HEK293 (cell line): Measurements from ENCODE around the gene IPCEF1.

Source experiments
- CTCF ChIA-PET: fragments of 350-600 bp; formaldehyde crosslinking; extraction: SDS; loops from one replicate; lab custom pipeline; 2021; ENCODE audit warnings: antibody characterized with exemption; lab: Yijun Ruan, JAX
- POLR2A ChIA-PET: fragments of 300-600 bp; formaldehyde crosslinking; extraction: SDS; loops from one replicate; lab custom pipeline; 2020; ENCODE audit warnings: antibody characterized with exemption, inconsistent platforms; lab: Yijun Ruan, JAX
- H3K27ac ChIP-seq: fragments of 200-500 bp; sonication (Bioruptor generic); 2 replicates; pipeline ENCODE4 v1.5.1; 2014; ENCODE audit warnings: low read depth, low read length, control low read depth, inconsistent platforms; ENCODE audit errors: extremely low read depth
- H3K36me3 ChIP-seq, 2 experiments: fragments of 200-500 bp in 1 of 2; sonication (Bioruptor generic) in 1 of 2; 1 replicate in 1 of 2; 2 replicates in 1 of 2; pipeline ENCODE4 v1.5.1; 2014 to 2017; ENCODE audit warnings: inconsistent platforms in 2 of 2, low read length in 2 of 2; ENCODE audit not compliant: control insufficient read depth in 2 of 2, insufficient read depth in 1 of 2
- H3K4me1 ChIP-seq: fragments of 200-500 bp; sonication (Bioruptor generic); 2 replicates; pipeline ENCODE4 v1.5.1; 2014; ENCODE audit warnings: mild to moderate bottlenecking, low read length, inconsistent platforms; ENCODE audit not compliant: control insufficient read depth, insufficient read depth
- H3K4me3 ChIP-seq: 2 replicates; pipeline ENCODE4 v1.5.1; 2011; ENCODE audit warnings: low read depth, mild to moderate bottlenecking, control low read depth, low read length, moderate library complexity
- H3K9me3 ChIP-seq: fragments of 200-500 bp; sonication (Bioruptor generic); 2 replicates; pipeline ENCODE4 v1.5.1; 2014; ENCODE audit warnings: low read depth, low read length, inconsistent platforms; ENCODE audit not compliant: control insufficient read depth, insufficient read depth
- EGR2 ChIP-seq: fragments of 450-650 bp; formaldehyde crosslinking; IDR thresholded peaks from 2 replicates; pipeline ENCODE4 v1.5.1; 2016; ENCODE audit warnings: low read depth, missing biosample characterization, missing genetic modification characterization
- GLIS1 ChIP-seq: fragments of 450-650 bp; formaldehyde crosslinking; IDR thresholded peaks from 2 replicates; pipeline ENCODE4 v1.5.1; 2016; ENCODE audit warnings: missing biosample characterization, missing genetic modification characterization
- KLF1 ChIP-seq: fragments of 450-650 bp; formaldehyde crosslinking; IDR thresholded peaks from 2 replicates; pipeline ENCODE4 v1.5.1; 2016; ENCODE audit warnings: missing biosample characterization, missing genetic modification characterization
- KLF9 ChIP-seq: fragments of 450-650 bp; formaldehyde crosslinking; IDR thresholded peaks from 2 replicates; pipeline ENCODE4 v1.5.1; 2016; ENCODE audit warnings: missing biosample characterization, missing genetic modification characterization, low read depth
- SP3 ChIP-seq: fragments of 450-650 bp; formaldehyde crosslinking; IDR thresholded peaks from 2 replicates; pipeline ENCODE4 v1.5.1; 2016; ENCODE audit warnings: missing biosample characterization, missing genetic modification characterization
- WT1 ChIP-seq: fragments of 450-650 bp; formaldehyde crosslinking; IDR thresholded peaks from 2 replicates; pipeline ENCODE4 v1.5.1; 2016; ENCODE audit warnings: missing biosample characterization, missing genetic modification characterization
- ZFHX2 ChIP-seq: fragments of 450-650 bp; formaldehyde crosslinking; conservative IDR thresholded peaks from 2 replicates; pipeline ENCODE4 v1.5.1; 2016; ENCODE audit warnings: missing biosample characterization, missing genetic modification characterization
- ZIC2 ChIP-seq: fragments of 450-650 bp; formaldehyde crosslinking; IDR thresholded peaks from 2 replicates; pipeline ENCODE4 v1.5.1; 2016; ENCODE audit warnings: missing biosample characterization, missing genetic modification characterization
- ZNF138 ChIP-seq: fragments of 450-650 bp; formaldehyde crosslinking; IDR thresholded peaks from 2 replicates; pipeline ENCODE4 v1.5.1; 2016; ENCODE audit warnings: missing biosample characterization, missing genetic modification characterization, borderline replicate concordance
- ZNF184 ChIP-seq: fragments of 450-650 bp; IDR thresholded peaks from 2 replicates; pipeline ENCODE4 v1.5.1; 2018; ENCODE audit warnings: missing biosample characterization, mild to moderate bottlenecking, missing genetic modification characterization
- ZNF292 ChIP-seq: fragments of 450-650 bp; formaldehyde crosslinking; IDR thresholded peaks from 2 replicates; pipeline ENCODE4 v1.5.1; 2016; ENCODE audit warnings: low read depth, missing biosample characterization, missing genetic modification characterization, borderline replicate concordance
- ZNF335 ChIP-seq: fragments of 450-650 bp; formaldehyde crosslinking; conservative IDR thresholded peaks from 2 replicates; pipeline ENCODE4 v1.5.1; 2016; ENCODE audit warnings: missing biosample characterization, missing genetic modification characterization
- ZNF521 ChIP-seq: fragments of 450-650 bp; formaldehyde crosslinking; IDR thresholded peaks from 2 replicates; pipeline ENCODE4 v1.5.1; 2017; ENCODE audit warnings: missing biosample characterization, mild to moderate bottlenecking, missing genetic modification characterization
- ZNF624 ChIP-seq: fragments of 450-650 bp; formaldehyde crosslinking; IDR thresholded peaks from 2 replicates; pipeline ENCODE4 v1.5.1; 2017; ENCODE audit warnings: missing biosample characterization, missing genetic modification characterization
- ZNF629 ChIP-seq: fragments of 450-650 bp; formaldehyde crosslinking; IDR thresholded peaks from 2 replicates; pipeline ENCODE4 v1.5.1; 2017; ENCODE audit warnings: missing biosample characterization, missing genetic modification characterization
- ZNF654 ChIP-seq: fragments of 450-650 bp; formaldehyde crosslinking; IDR thresholded peaks from 2 replicates; pipeline ENCODE4 v1.5.1; 2016; ENCODE audit warnings: low read depth, missing biosample characterization, missing genetic modification characterization
- ZXDB ChIP-seq: fragments of 450-650 bp; formaldehyde crosslinking; IDR thresholded peaks from 2 replicates; pipeline ENCODE4 v1.5.1; 2016; ENCODE audit warnings: missing biosample characterization, missing genetic modification characterization
- TF ChIP-seq, protein P1 (sequence below): fragments of 450-650 bp; formaldehyde crosslinking; IDR thresholded peaks from 2 replicates; pipeline ENCODE4 v1.5.1; 2017; ENCODE audit warnings: missing biosample characterization, missing genetic modification characterization
- TF ChIP-seq, protein P2 (sequence below): fragments of 450-650 bp; formaldehyde crosslinking; IDR thresholded peaks from 2 replicates; pipeline ENCODE4 v1.5.1; 2017; ENCODE audit warnings: missing biosample characterization, missing genetic modification characterization
- TF ChIP-seq, protein P3 (sequence below): fragments of 450-650 bp; formaldehyde crosslinking; IDR thresholded peaks from 2 replicates; pipeline ENCODE4 v1.5.1; 2017; ENCODE audit warnings: missing biosample characterization, missing genetic modification characterization

Gene IPCEF1

DNA sequence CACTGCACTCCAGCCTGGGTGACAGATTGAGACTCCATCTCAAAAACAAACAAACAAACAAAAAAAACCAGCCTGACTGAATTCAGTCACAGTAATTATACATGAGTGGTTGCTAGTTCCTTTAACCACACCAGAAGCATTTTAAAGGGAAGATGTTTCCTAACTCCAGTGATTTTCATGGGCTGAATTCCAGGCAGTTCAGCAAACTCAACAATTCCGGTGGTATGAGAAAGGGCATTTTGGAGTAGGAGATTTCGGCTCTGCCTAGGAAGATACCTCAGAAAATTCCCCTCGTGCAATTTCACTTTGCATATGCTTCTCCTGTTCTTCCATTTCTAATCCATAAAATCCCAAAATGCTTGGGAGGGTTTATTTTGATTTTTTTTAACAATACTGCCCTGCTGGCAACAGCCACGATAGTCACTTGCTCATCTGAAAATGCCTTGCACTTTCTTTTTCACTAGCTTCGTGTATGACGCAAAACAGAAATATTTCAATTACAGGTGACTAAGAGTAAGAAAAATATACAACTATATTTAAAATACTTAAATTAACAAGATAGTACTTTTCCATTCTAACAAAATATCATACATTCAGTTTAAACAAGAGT lies 48.3 kb upstream of the IPCEF1 start:
- no peaks in the 10 kb centered on the region; the same call in 1 of the 2 replicates for H3K4me1 ChIP-seq
- no peak overlapping the region for H3K27ac ChIP-seq
- no peak overlapping the region for H3K4me3 ChIP-seq
- H3K9me3 ChIP-seq: no peaks in the 10 kb centered on the region
- CTCF ChIA-PET: interaction anchor here (1.3 kb wide), 1 partner anchor 247 kb away, joined by 3 read pairs; no protein-coding TSS in a partner anchor
- POLR2A ChIA-PET: no interaction called here
- peaks cover 6 to 41% of the 10 kb centered on the region in 2 experiments; a peak in 2 of 3 replicates for H3K36me3 ChIP-seq
- TF ChIP-seq ZNF335 (tag by site-specific recombination) (0 out of 2 replicates have a peak, but pooled peaks have one; percentile 10), ZIC2 (tag by site-specific recombination) (no peak)

DNA sequence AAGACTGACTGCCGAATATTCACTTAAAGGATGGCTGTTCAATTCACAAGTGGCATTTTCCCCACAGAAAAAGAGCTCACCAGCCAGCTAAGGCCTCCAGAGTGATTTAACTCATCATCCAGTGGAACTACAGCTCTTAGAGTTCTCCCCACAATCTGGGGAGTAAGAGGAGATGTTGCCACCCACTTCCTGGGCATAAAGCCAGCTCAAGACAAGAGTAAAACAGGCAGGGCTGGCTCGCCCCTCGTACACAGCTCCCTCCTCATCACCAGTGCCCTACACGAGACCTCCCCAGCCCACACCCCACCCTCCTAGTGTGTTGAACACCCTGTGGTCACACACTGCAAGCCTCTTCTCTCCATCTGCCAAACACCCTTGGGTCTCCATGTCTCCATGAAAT lies 47.2 kb upstream of the IPCEF1 start:
- CTCF ChIA-PET: interaction anchor here (0.7 kb wide), 1 partner anchor 31 kb away, joined by 3 read pairs; no protein-coding TSS in a partner anchor
- peaks cover 0 to 34% of the 10 kb centered on the region in 2 experiments; a peak in 2 of 3 replicates for H3K36me3 ChIP-seq
- H3K9me3 ChIP-seq: no peaks in the 10 kb centered on the region
- H3K27ac ChIP-seq: no peak overlapping the region
- no peaks in the 10 kb centered on the region; the same call in 1 of the 2 replicates for H3K4me1 ChIP-seq
- POLR2A ChIA-PET: no interaction called here
- TF ChIP-seq ZNF629 (no peak), ZNF624 (tag by site-specific recombination) (no peak), WT1 (no peak), ZIC2 (tag by site-specific recombination) (no peak), ZFHX2 (tag by site-specific recombination) (no peak), ZNF138 (no peak), ZXDB (tag by site-specific recombination) (no peak), EGR2 (tag by site-specific recombination) (peak; percentile 47; the same call in 1 of the 2 replicates), KLF1 (tag by site-specific recombination) (peak; percentile 75), ZNF292 (tag by site-specific recombination) (no peak), GLIS1 (tag by site-specific recombination) (no peak)
- TF ChIP-seq, protein P1, sequence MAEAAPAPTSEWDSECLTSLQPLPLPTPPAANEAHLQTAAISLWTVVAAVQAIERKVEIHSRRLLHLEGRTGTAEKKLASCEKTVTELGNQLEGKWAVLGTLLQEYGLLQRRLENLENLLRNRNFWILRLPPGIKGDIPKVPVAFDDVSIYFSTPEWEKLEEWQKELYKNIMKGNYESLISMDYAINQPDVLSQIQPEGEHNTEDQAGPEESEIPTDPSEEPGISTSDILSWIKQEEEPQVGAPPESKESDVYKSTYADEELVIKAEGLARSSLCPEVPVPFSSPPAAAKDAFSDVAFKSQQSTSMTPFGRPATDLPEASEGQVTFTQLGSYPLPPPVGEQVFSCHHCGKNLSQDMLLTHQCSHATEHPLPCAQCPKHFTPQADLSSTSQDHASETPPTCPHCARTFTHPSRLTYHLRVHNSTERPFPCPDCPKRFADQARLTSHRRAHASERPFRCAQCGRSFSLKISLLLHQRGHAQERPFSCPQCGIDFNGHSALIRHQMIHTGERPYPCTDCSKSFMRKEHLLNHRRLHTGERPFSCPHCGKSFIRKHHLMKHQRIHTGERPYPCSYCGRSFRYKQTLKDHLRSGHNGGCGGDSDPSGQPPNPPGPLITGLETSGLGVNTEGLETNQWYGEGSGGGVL (tag by site-specific recombination): peak; percentile 36; the same call in 1 of the 2 replicates
- TF ChIP-seq, protein P2, sequence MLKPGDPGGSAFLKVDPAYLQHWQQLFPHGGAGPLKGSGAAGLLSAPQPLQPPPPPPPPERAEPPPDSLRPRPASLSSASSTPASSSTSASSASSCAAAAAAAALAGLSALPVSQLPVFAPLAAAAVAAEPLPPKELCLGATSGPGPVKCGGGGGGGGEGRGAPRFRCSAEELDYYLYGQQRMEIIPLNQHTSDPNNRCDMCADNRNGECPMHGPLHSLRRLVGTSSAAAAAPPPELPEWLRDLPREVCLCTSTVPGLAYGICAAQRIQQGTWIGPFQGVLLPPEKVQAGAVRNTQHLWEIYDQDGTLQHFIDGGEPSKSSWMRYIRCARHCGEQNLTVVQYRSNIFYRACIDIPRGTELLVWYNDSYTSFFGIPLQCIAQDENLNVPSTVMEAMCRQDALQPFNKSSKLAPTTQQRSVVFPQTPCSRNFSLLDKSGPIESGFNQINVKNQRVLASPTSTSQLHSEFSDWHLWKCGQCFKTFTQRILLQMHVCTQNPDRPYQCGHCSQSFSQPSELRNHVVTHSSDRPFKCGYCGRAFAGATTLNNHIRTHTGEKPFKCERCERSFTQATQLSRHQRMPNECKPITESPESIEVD (tag by site-specific recombination): no peak
- H3K4me3 ChIP-seq: no peak overlapping the region

DNA sequence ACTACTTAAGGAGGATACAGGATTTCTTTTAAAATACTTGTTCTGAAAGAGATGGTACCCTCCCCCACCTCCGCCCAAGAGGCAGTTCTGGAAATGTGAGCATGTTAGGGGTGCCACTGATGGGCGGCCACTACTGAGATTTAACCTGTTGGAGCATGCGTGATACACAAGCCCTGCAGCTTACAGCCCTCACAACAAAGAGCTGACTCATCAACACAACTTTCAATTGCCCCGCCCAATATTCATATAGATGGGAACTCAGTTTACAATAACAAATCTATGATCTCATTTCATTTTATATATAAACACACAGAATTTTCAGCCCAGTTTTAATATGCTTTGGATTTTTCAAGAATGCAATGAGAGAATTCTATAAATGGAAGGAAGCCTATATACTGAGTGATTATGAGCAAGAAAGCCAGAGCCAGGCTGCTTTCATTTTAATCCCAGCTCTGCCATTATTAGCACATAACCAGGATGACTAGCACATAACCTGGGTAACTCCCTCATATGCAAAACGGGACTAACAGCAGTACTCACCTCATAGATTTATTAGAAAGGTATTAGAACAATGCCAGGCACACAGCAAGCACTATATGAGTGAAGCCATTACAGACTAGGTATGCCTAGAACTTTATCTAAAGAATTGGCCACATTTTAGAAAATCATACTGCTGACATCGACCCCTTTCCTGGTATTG lies 45.6 kb upstream of the IPCEF1 start:
- peaks cover 0 to 29% of the 10 kb centered on the region in 2 experiments; a peak in 2 of 3 replicates for H3K36me3 ChIP-seq
- no peaks in the 10 kb centered on the region for H3K9me3 ChIP-seq
- no peak overlapping the region for H3K27ac ChIP-seq
- CTCF ChIA-PET: interaction anchor here (0.6 to 2.2 kb wide), 3 partner anchors 11 to 377 kb away, joined by 4 to 6 read pairs (median 4); no protein-coding TSS in a partner anchor
- H3K4me3 ChIP-seq: no peak overlapping the region
- TF ChIP-seq ZNF654: no peak
- TF ChIP-seq ZFHX2 (tag by site-specific recombination): no peak
- no peak for TF ChIP-seq EGR2 (tag by site-specific recombination)
- TF ChIP-seq ZNF184 (tag by site-specific recombination): no peak
- TF ChIP-seq, protein P3, sequence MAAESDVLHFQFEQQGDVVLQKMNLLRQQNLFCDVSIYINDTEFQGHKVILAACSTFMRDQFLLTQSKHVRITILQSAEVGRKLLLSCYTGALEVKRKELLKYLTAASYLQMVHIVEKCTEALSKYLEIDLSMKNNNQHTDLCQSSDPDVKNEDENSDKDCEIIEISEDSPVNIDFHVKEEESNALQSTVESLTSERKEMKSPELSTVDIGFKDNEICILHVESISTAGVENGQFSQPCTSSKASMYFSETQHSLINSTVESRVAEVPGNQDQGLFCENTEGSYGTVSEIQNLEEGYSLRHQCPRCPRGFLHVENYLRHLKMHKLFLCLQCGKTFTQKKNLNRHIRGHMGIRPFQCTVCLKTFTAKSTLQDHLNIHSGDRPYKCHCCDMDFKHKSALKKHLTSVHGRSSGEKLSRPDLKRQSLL (tag by site-specific recombination): no peak
- TF ChIP-seq ZNF521 (tag by site-specific recombination): no peak
- no peak for TF ChIP-seq KLF9 (tag by site-specific recombination)
- no peak for TF ChIP-seq ZIC2 (tag by site-specific recombination)
- no peak for TF ChIP-seq SP3
- H3K4me1 ChIP-seq: no peaks in the 10 kb centered on the region; the same call in 1 of the 2 replicates
- POLR2A ChIA-PET: no interaction called here
